ENCODE data around the gene IQCM. TPM values are rescaled to one million over a fixed set of nuclear protein-coding genes. Genes with fewer than 3 reads are reported as not detected.

Gene IQCM
- total RNA-seq: not detected in 2 replicates

GRCh38 chr4:149815743-149816142 lies at the start of gene IQCM:
Gene IQCM (minus strand): TSS chr4:149815843. CDS start chr4:149742691, 73,152 bp downstream.

Measured in smooth muscle cell of trachea (primary cell).